AG20443 (cell line): ENCODE results near the gene RELCH.

Experiments
- DNase-seq: peaks from one replicate; pipeline ENCODE4 v3.0.0; 2012; ENCODE audit warnings: low spot score, mixed read lengths

Gene RELCH

GRCh38 chr18:62249478-62250097 is 62.5 kb downstream of the RELCH start:
- peak; percentile 57 for DNase-seq

GRCh38 chr18:62250475-62250874 is 63.4 kb downstream of the RELCH start:
- DNase-seq = no peak

GRCh38 chr18:62258093-62258492 is 71.0 kb downstream of the RELCH start:
- no peak for DNase-seq

- no peak for DNase-seq
Measured at GRCh38 chr18:62258616-62259015, 71.6 kb downstream of the RELCH start.

- DNase-seq = no peak
Measured at GRCh38 chr18:62262061-62262460, 75.0 kb downstream of the RELCH start.

- no peak for DNase-seq
Measured at GRCh38 chr18:62264984-62265383, 77.9 kb downstream of the RELCH start.

GRCh38 chr18:62277045-62277444 is 90.0 kb downstream of the RELCH start:
- DNase-seq = no peak

GRCh38 chr18:62279561-62279960 is 92.5 kb downstream of the RELCH start:
- DNase-seq = no peak

GRCh38 chr18:62280058-62280457 is 93.0 kb downstream of the RELCH start:
- DNase-seq = no peak

- no peak for DNase-seq
Measured at GRCh38 chr18:62280786-62281185, 93.7 kb downstream of the RELCH start.

- peak; percentile 37 for DNase-seq
Measured at GRCh38 chr18:62281684-62282083, 94.6 kb downstream of the RELCH start.

- peak; percentile 44 for DNase-seq
Measured at GRCh38 chr18:62282188-62282629, 95.2 kb downstream of the RELCH start.

GRCh38 chr18:62284637-62285036 is 97.6 kb downstream of the RELCH start:
- no peak for DNase-seq

GRCh38 chr18:62285281-62285680 is 98.2 kb downstream of the RELCH start:
- DNase-seq = no peak

GRCh38 chr18:62287781-62288664 is 101.0 kb downstream of the RELCH start:
- no peak for DNase-seq

GRCh38 chr18:62288665-62289008 is 101.6 kb downstream of the RELCH start:
- no peak for DNase-seq

- no peak for DNase-seq
Measured at GRCh38 chr18:62289047-62289446, 102.0 kb downstream of the RELCH start.

- no peak for DNase-seq
Measured at GRCh38 chr18:62294073-62294472, 107.0 kb downstream of the RELCH start.

- DNase-seq = no peak
Measured at GRCh38 chr18:62300359-62300963, 113.4 kb downstream of the RELCH start.

- no peak for DNase-seq
Measured at GRCh38 chr18:62301322-62301721, 114.3 kb downstream of the RELCH start.

- DNase-seq = no peak
Measured at GRCh38 chr18:62312851-62313250, 125.8 kb downstream of the RELCH start.

- DNase-seq = no peak
Measured at GRCh38 chr18:62318228-62319180, 131.4 kb downstream of the RELCH start.
